K562 (cell line): Measurements from ENCODE around the gene CACNG3. TPM values are rescaled to one million over a fixed set of nuclear protein-coding genes. Genes with fewer than 3 reads are reported as not detected.

Experiments used
- ATAC-seq: fragments of 200-7000 bp; cut with Tn5 transposase; 3 replicates; pipeline ENCODE4 v1.9.1; 2020; ENCODE audit warnings: moderate library complexity
- BruUV-seq: library from RNA; stranded (reverse); fragments of 400-500 nt; replicated peaks from 2 replicates; lab custom pipeline; 2021; lab: Mats Ljungman, UMichigan
- CTCF ChIA-PET: fragments of 300-600 bp; formaldehyde crosslinking; extraction: SDS; loops from one replicate; lab custom pipeline; 2021; ENCODE audit warnings: low intra/inter-chr PET ratio; lab: Yijun Ruan, JAX
- POLR2A ChIA-PET: fragments of 300-600, 350-650 bp; sonication (Branson Sonifier 250); formaldehyde crosslinking; extraction: SDS; loops from one replicate; lab custom pipeline; 2021; ENCODE audit warnings: antibody characterized with exemption, inconsistent platforms; lab: Yijun Ruan, JAX
- DNase-seq, 4 experiments: peaks; one replicate each; pipeline versions ENCODE4 v3.0.0 to v3.0.0-alpha.2; 2011 to 2018; ENCODE audit warnings: low spot score in 3 of 4, mixed read lengths in 3 of 4; ENCODE audit errors: extremely low read depth in 1 of 4
- FAIRE-seq: peaks from 2 replicates; lab custom pipeline; 2011; peaks lifted over from hg19 to GRCh38; lab: Jason Lieb, UNC
- H2AFZ ChIP-seq: 2 replicates; pipeline ENCODE4 v1.6.0; 2011; ENCODE audit warnings: low read depth, low read length, control low read depth, inconsistent platforms
- H3K27ac ChIP-seq: fragments of 200-600 bp; 3 replicates; pipeline ENCODE4 v1.8.0; 2011; ENCODE audit warnings: low read depth, mild to moderate bottlenecking, control low read depth, inconsistent platforms, low read length, moderate library complexity, mixed read lengths; ENCODE audit errors: extremely low read depth
- H3K27me3 ChIP-seq, 2 experiments: fragments of 300-600 bp in 1 of 2; 2 replicates in 1 of 2; 3 replicates in 1 of 2; pipeline versions ENCODE4 v1.6.0 to v1.8.0; 2011; ENCODE audit warnings: inconsistent platforms in 2 of 2, low read length in 2 of 2, mild to moderate bottlenecking in 1 of 2, mixed read lengths in 1 of 2, moderate library complexity in 1 of 2; ENCODE audit not compliant: control insufficient read depth in 2 of 2, insufficient read depth in 2 of 2
- H3K36me3 ChIP-seq: fragments of 300-600 bp; 3 replicates; pipeline ENCODE4 v1.8.0; 2011; ENCODE audit warnings: mild to moderate bottlenecking, low read length, inconsistent platforms; ENCODE audit not compliant: control insufficient read depth, insufficient read depth
- H3K4me1 ChIP-seq, 2 experiments: fragments of 200-600 bp in 1 of 2; replicated peaks in 1 of 2; 2 replicates in 1 of 2; 3 replicates in 1 of 2; pipeline versions ENCODE4 v1.5.1 to v1.8.0; 2011; ENCODE audit warnings: inconsistent platforms in 2 of 2, low read length in 2 of 2, mild to moderate bottlenecking in 1 of 2, mixed read lengths in 1 of 2, moderate library complexity in 1 of 2; ENCODE audit not compliant: control insufficient read depth in 2 of 2, insufficient read depth in 2 of 2
- H3K4me2 ChIP-seq: 2 replicates; pipeline ENCODE4 v1.6.1; 2011; ENCODE audit warnings: low read length, control low read depth, inconsistent platforms, mixed read lengths; ENCODE audit not compliant: insufficient read depth
- H3K4me3 ChIP-seq: fragments of 200-600 bp; sonication (generic), shearing (Covaris generic); 2 replicates; pipeline ENCODE4 v1.5.1; 2016; ENCODE audit warnings: control low read depth, inconsistent platforms
- H3K79me2 ChIP-seq: fragments of 200-600 bp; 3 replicates; pipeline ENCODE4 v1.8.0; 2011; ENCODE audit warnings: low read length, inconsistent platforms; ENCODE audit not compliant: control insufficient read depth, insufficient read depth
- H3K9ac ChIP-seq, 2 experiments: 2 replicates each; pipeline versions ENCODE4 v1.6.0 to v1.6.1; 2011; ENCODE audit warnings: low read depth in 2 of 2, low read length in 2 of 2, control low read depth in 1 of 2, inconsistent platforms in 1 of 2, mild to moderate bottlenecking in 1 of 2, mixed read lengths in 1 of 2; ENCODE audit not compliant: insufficient read depth in 1 of 2
- H3K9me1 ChIP-seq: one replicate; pipeline ENCODE4 v1.6.0; 2011; ENCODE audit warnings: inconsistent platforms, mild to moderate bottlenecking, low read length, moderate library complexity; ENCODE audit not compliant: control insufficient read depth, insufficient read depth
- H3K9me3 ChIP-seq: replicated peaks from 2 replicates; pipeline ENCODE4 v1.5.1; 2011; ENCODE audit warnings: low read depth, low read length, inconsistent platforms; ENCODE audit not compliant: control insufficient read depth, insufficient read depth
- H4K20me1 ChIP-seq: replicated peaks from 2 replicates; pipeline ENCODE4 v1.6.1; 2011; ENCODE audit warnings: low read length, inconsistent platforms, mixed read lengths; ENCODE audit not compliant: control insufficient read depth, insufficient read depth
- ETS2 ChIP-seq: IDR thresholded peaks from 2 replicates; pipeline ENCODE4 v1.6.1; 2016; ENCODE audit warnings: borderline replicate concordance, missing genetic modification characterization, mild to moderate bottlenecking, moderate library complexity, missing compliant biosample characterization; ENCODE audit not compliant: poor library complexity, severe bottlenecking
- KLF16 ChIP-seq: IDR thresholded peaks from 2 replicates; pipeline ENCODE4 v1.6.1; 2016; ENCODE audit warnings: antibody characterized with exemption
- NRF1 ChIP-seq, 2 experiments: fragments of 450-650 bp; IDR thresholded peaks in 1 of 2; conservative IDR thresholded peaks in 1 of 2; 2 replicates each; pipeline ENCODE4 v1.6.1; 2014; ENCODE audit warnings: mild to moderate bottlenecking in 2 of 2
- SAFB2 ChIP-seq: fragments of 200-400 bp; formaldehyde crosslinking; IDR thresholded peaks from 2 replicates; pipeline ENCODE4 v1.6.1; 2018; ENCODE audit warnings: borderline replicate concordance, low read length, low read depth, moderate library complexity; ENCODE audit not compliant: severe bottlenecking
- TEAD1 ChIP-seq, 2 experiments: fragments of 450-650 bp in 1 of 2; sonication (generic) in 1 of 2; formaldehyde crosslinking; IDR thresholded peaks; 2 replicates each; pipeline versions ENCODE4 v1.4.0 to v1.8.0; 2020 to 2022; ENCODE audit warnings: mild to moderate bottlenecking in 2 of 2, missing genetic modification reagents in 1 of 2
- U2AF1 ChIP-seq: fragments of 200-400 bp; formaldehyde crosslinking; optimal IDR thresholded peaks from 2 replicates; pipeline ENCODE3; 2017; ENCODE audit warnings: mild to moderate bottlenecking, low read depth, low read length, moderate library complexity
- WGBS: fragments of 100-300 bp; shearing (Covaris generic); methylation state at CpG from one replicate; pipeline ENCODE4 v1.1.6; 2016; ENCODE audit warnings: low coverage, mixed read lengths; ENCODE audit not compliant: insufficient coverage; ENCODE audit errors: missing lambda C conversion rate; 5-methylcytosine and 5-hydroxymethylcytosine counted together
- in situ Hi-C: fragments of 300-500 bp; cut with MboI; formaldehyde crosslinking; loops from 4 replicates; pipeline ENCODE4 v1.15.0; 2018; ENCODE audit warnings: inconsistent platforms, mixed read lengths
- intact Hi-C: fragments of 100-400 bp; cut with micrococcal nuclease; formaldehyde crosslinking; loops from 2 replicates; pipeline ENCODE4 v1.14.2; 2022
- polyA plus RNA-seq, 8 experiments: library from polyadenylated mRNA; depleted of rRNA in 4 of 8; stranded (reverse) in 5 of 8; unstranded in 3 of 8; fragments of >200 nt; fragmentation: Nextera tagmentation in 2 of 8; fragmentation: Illumina TruSeq in 1 of 8; extraction: Ambion mirVana in 2 of 8; extraction: Trizol in 1 of 8; gene quantifications; 2 replicates each; pipeline versions ENCODE4 v1.2.1 to v1.2.3, GENCODE V29; 2011 to 2014; ENCODE audit warnings: inconsistent platforms in 1 of 8, missing spikeins in 1 of 8
- total RNA-seq, 7 experiments: library from RNA; depleted of rRNA in 6 of 7; stranded (reverse); fragments of >200 nt in 6 of 7; fragmentation: Illumina TruSeq in 2 of 7; extraction: Trizol in 2 of 7; gene quantifications; 2 replicates each; pipeline versions ENCODE4 v1.2.1 to v1.2.3, GENCODE V29; 2011 to 2021; ENCODE audit warnings: low replicate concordance in 1 of 7
- TF ChIP-seq, protein P1 (sequence below): IDR thresholded peaks from 2 replicates; pipeline ENCODE4 v1.6.1; 2016; ENCODE audit warnings: missing genetic modification characterization, missing compliant biosample characterization

CACNG3 gene
- total and polyA plus RNA-seq, 9 of the 15 experiments (the other 6 are each of a cell fraction or from before 2014, with no cell fraction given): not detected

DNA sequence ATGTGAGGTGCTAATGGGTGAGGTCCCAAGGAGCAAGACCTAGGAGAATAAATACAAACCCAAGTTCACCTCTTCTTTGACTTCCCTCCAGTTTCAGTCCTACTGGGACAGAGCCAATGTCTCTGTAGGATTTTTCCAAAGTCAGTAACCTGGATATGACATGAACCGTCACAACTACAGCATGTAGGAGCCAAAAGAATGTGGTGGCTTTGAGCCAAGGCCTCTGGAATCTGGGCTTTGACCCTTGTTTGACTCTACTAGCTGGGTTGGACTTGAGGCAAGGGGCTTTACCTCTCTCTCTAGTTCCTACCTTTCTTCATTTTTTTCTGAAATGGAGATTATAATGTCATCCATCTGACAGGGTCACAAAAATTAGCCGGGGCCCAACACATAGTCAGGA, 91.4 kb downstream of the CACNG3 start (continued):
- TF ChIP-seq, protein P1, sequence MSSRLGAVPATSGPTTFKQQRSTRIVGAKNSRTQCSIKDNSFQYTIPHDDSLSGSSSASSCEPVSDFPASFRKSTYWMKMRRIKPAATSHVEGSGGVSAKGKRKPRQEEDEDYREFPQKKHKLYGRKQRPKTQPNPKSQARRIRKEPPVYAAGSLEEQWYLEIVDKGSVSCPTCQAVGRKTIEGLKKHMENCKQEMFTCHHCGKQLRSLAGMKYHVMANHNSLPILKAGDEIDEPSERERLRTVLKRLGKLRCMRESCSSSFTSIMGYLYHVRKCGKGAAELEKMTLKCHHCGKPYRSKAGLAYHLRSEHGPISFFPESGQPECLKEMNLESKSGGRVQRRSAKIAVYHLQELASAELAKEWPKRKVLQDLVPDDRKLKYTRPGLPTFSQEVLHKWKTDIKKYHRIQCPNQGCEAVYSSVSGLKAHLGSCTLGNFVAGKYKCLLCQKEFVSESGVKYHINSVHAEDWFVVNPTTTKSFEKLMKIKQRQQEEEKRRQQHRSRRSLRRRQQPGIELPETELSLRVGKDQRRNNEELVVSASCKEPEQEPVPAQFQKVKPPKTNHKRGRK: no peak
- TF ChIP-seq TEAD1 (CRISPR knock-in tag; IDR thresholded peaks at IDR 0.05) (no peak), ETS2 (tag) (no peak), KLF16 (no peak)

DNA sequence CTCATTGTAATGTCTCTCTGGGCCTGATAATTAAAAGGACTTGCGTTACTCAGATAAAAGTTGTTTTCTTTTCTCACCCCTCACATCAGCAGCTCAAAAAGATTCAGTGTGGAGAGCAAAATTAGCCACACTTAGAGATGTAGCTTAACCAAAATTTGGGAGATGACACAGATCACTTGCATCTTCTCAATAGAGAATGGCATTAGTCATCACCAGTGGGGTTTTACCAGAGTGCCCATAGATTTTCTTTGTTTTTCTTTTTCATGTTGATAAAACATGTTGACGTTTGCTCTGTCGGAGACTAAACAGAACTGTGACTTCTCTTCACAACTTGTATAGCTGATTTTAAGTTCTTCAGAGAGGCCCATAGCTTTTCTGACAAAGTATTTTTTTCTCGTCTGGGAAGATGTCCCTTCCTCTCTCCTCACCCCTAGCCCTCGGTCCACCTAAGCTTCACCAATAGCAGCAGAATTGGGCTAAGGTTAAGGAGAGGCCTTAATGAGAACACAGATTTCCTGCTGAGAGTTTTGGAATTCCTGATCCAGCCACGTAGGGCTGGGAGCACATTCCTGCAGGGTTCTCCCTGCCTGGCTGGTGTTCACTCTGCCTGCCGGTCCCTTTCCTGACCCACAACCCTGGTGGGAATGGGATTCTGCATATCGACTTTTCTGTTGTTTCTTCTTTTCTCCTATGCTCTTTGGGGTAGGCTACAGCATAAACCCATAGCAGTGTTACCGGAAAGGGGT, 92.6 kb downstream of the CACNG3 start:
- ChIA-PET POLR2A (interaction anchor here (0.7 to 0.9 kb wide), 2 partner anchors 10 to 177 kb away, joined by 3 read pairs; no protein-coding TSS in a partner anchor), CTCF (no interaction called here)
- under 1% methylated on average over 9 of the region's 9 CpGs for WGBS
- intact Hi-C loops (no loop called here), in situ Hi-C loops (no loop called here)
- Histone ChIP-seq H4K20me1 (no peaks in the 10 kb centered on the region), H3K4me1 (no peaks in the 10 kb centered on the region), H3K9ac (no peak overlapping the region), H3K36me3 (no peaks in the 10 kb centered on the region), H3K4me3 (no peak overlapping the region), H3K4me2 (no peak overlapping the region), H3K79me2 (no peaks in the 10 kb centered on the region), H3K9me3 (no peaks in the 10 kb centered on the region), H3K27ac (no peak overlapping the region), H3K9me1 (no peaks in the 10 kb centered on the region), H3K27me3 (peaks cover 11 to 19% of the 10 kb centered on the region in 2 experiments), H2AFZ (no peak overlapping the region)
- BruUV-seq: no TSS peak
- DNase-seq: no peak
- no peak for FAIRE-seq
- no peak for TF ChIP-seq U2AF1
- no peak for TF ChIP-seq NRF1 (conservative IDR thresholded peaks at IDR 0.05 in 1 of 2, IDR thresholded peaks at IDR 0.05 in 1 of 2)
- TF ChIP-seq SAFB2: no peak
- no peak for ATAC-seq
